ENCODE data around the gene AK4. TPM values are rescaled to one million over a fixed set of nuclear protein-coding genes. Genes with fewer than 3 reads are reported as not detected.

Gene AK4
- total RNA-seq, 2 experiments from 2014 or later, result 129 TPM

- Mint-ChIP-seq H3K4me3 (no peak overlapping the region), H3K9me3 (no peaks in the 10 kb centered on the region), H3K4me1 (no peaks in the 10 kb centered on the region), H3K36me3 (no peaks in the 10 kb centered on the region), H3K27me3 (peaks cover 16% of the 10 kb centered on the region), H3K27ac (no peak overlapping the region)
- no peak for DNase-seq
Observed at GRCh38 chr1:65277605-65278347, 129.8 kb downstream of the AK4 start.

- DNase-seq, result no peak
- Mint-ChIP-seq H3K4me3 (no peak overlapping the region), H3K27ac (no peak overlapping the region), H3K27me3 (peaks cover 16% of the 10 kb centered on the region), H3K9me3 (no peaks in the 10 kb centered on the region), H3K4me1 (no peaks in the 10 kb centered on the region), H3K36me3 (no peaks in the 10 kb centered on the region)
Observed at GRCh38 chr1:65278376-65279069, 130.5 kb downstream of the AK4 start.

DNA sequence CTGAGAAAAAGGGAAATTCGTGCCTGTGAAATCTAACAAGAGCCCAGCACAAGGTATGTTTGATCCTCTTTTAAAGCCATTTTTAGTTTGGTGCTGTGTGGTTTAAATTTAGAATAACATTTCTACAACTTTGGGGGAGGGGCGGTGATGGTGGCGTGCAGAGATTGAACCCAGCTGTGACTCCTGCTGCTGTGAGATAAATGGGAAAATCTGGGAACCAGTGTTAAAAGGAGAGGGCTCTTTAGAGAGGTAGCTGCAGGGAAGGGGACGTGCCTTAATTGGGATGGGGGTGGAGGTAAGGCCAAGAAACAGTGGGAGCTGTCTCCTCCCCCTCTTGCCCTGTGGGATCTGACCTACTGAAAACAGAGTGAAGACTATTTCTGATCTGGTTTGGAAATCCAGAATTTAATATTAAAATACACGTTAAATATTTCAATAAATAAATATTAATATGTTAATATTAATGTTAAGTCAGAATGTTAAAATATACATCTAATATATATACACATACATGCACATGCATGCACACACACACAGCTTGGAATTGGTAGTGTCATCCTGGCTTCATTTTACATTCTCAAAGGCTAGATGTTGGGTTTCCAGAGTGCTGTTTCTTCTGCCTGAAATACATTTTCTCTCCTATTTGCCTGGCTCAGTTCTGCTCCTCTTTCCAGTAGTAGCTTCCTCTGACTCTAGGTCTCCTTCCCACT is 131.2 kb downstream of the AK4 start:
- no peak for DNase-seq
- Mint-ChIP-seq H3K36me3 (no peaks in the 10 kb centered on the region), H3K9me3 (no peaks in the 10 kb centered on the region), H3K27ac (no peak overlapping the region), H3K4me1 (no peaks in the 10 kb centered on the region), H3K4me3 (no peak overlapping the region), H3K27me3 (peaks cover 16% of the 10 kb centered on the region)

Other genes starting within 250 kb of the AK4 start
- 10 to 100 TPM; 85.6 to 88.0 TPM for gene JAK1, start 181.7 kb upstream of the AK4 start, total RNA-seq
- 1 to 10 TPM; 1.9 TPM for gene DNAJC6, start 161.3 kb downstream of the AK4 start, total RNA-seq

All from activated naive CD8-positive, alpha-beta T cell treated with anti-CD3 and anti-CD28 coated beads for 36 hours (primary cell).